ENCODE measurements around the gene TMEM53.

TMEM53 gene

GRCh38 chr1:44653107-44653964 lies 20.9 kb downstream of the TMEM53 start:
- no peak for TF ChIP-seq POU2F2 (IDR thresholded peaks at IDR 0.05; ENCODE audit: low read depth, low read length)
- no peak for TF ChIP-seq PAX5 (IDR thresholded peaks at IDR 0.05; ENCODE audit: insufficient read depth, low read length, severe bottlenecking)
- TF ChIP-seq POLR2A (IDR thresholded peaks at IDR 0.05; ENCODE audit: low read depth, low read length), result no peak
- TF ChIP-seq SPI1 (IDR thresholded peaks at IDR 0.05; ENCODE audit: low read depth, low read length), result no peak
- TF ChIP-seq POLR2AphosphoS5 (IDR thresholded peaks at IDR 0.05; ENCODE audit: low read depth, low read length), result no peak
- DNase-seq (ENCODE audit: insufficient read length, low spot score) (no peak), FAIRE-seq (peak; percentile 23)

GRCh38 chr1:44652445-44653106 lies 21.7 kb downstream of the TMEM53 start:
- 0 out of 2 replicates have a peak, but pooled peaks have one; percentile 45 for TF ChIP-seq POLR2A (IDR thresholded peaks at IDR 0.05; ENCODE audit: low read depth, low read length)
- TF ChIP-seq PAX5 (IDR thresholded peaks at IDR 0.05; ENCODE audit: insufficient read depth, low read length, severe bottlenecking), result no peak
- peak; percentile 99 for FAIRE-seq
- DNase-seq (ENCODE audit: insufficient read length, low spot score), result peak; percentile 79

- no peak for DNase-seq (ENCODE audit: insufficient read length, low spot score)
- TF ChIP-seq SPI1 (IDR thresholded peaks at IDR 0.05; ENCODE audit: low read depth, low read length), result no peak
- no peak for TF ChIP-seq POLR2A (IDR thresholded peaks at IDR 0.05; ENCODE audit: low read depth, low read length)
- no peak for TF ChIP-seq PAX5 (IDR thresholded peaks at IDR 0.05; ENCODE audit: insufficient read depth, low read length, severe bottlenecking)
- TF ChIP-seq POLR2AphosphoS5 (IDR thresholded peaks at IDR 0.05; ENCODE audit: low read depth, low read length), result no peak
- TF ChIP-seq POU2F2 (IDR thresholded peaks at IDR 0.05; ENCODE audit: low read depth, low read length), result no peak
- no peak for TF ChIP-seq TAF1 (IDR thresholded peaks at IDR 0.05; ENCODE audit: low read depth, low read length)
- FAIRE-seq, result no peak
Measured at GRCh38 chr1:44651069-44651468, 23.2 kb downstream of the TMEM53 start.

- DNase-seq (ENCODE audit: insufficient read length, low spot score), result no peak
- TF ChIP-seq POLR2AphosphoS5 (IDR thresholded peaks at IDR 0.05; ENCODE audit: low read depth, low read length), result no peak
- no peak for TF ChIP-seq TAF1 (IDR thresholded peaks at IDR 0.05; ENCODE audit: low read depth, low read length)
- no peak for TF ChIP-seq POU2F2 (IDR thresholded peaks at IDR 0.05; ENCODE audit: low read depth, low read length)
- no peak for FAIRE-seq
Measured at GRCh38 chr1:44650159-44650831, 24.0 kb downstream of the TMEM53 start.

- DNase-seq (ENCODE audit: insufficient read length, low spot score) (no peak), FAIRE-seq (no peak)
- no peak for TF ChIP-seq PAX5 (IDR thresholded peaks at IDR 0.05; ENCODE audit: insufficient read depth, low read length, severe bottlenecking)
- TF ChIP-seq SPI1 (IDR thresholded peaks at IDR 0.05; ENCODE audit: low read depth, low read length), result no peak
- no peak for TF ChIP-seq POLR2A (IDR thresholded peaks at IDR 0.05; ENCODE audit: low read depth, low read length)
- no peak for TF ChIP-seq POLR2AphosphoS5 (IDR thresholded peaks at IDR 0.05; ENCODE audit: low read depth, low read length)
- TF ChIP-seq POU2F2 (IDR thresholded peaks at IDR 0.05; ENCODE audit: low read depth, low read length), result no peak
- no peak for TF ChIP-seq TAF1 (IDR thresholded peaks at IDR 0.05; ENCODE audit: low read depth, low read length)
Measured at GRCh38 chr1:44649788-44650158, 24.5 kb downstream of the TMEM53 start.

- no peak for FAIRE-seq
Measured at GRCh38 chr1:44648529-44649250, 25.6 kb downstream of the TMEM53 start.

GRCh38 chr1:44647896-44648295 lies 26.4 kb downstream of the TMEM53 start:
- DNase-seq (ENCODE audit: insufficient read length, low spot score) (no peak), FAIRE-seq (no peak)
- no peak for TF ChIP-seq POU2F2 (IDR thresholded peaks at IDR 0.05; ENCODE audit: low read depth, low read length)
- peak; percentile 41; the same call in 1 of the 2 replicates for TF ChIP-seq POLR2AphosphoS5 (IDR thresholded peaks at IDR 0.05; ENCODE audit: low read depth, low read length)
- no peak for TF ChIP-seq TAF1 (IDR thresholded peaks at IDR 0.05; ENCODE audit: low read depth, low read length)
- TF ChIP-seq SPI1 (IDR thresholded peaks at IDR 0.05; ENCODE audit: low read depth, low read length), result no peak

More at GRCh38 chr1:44648529-44649250, 25.6 kb downstream of the TMEM53 start:
- TF ChIP-seq SPI1 (IDR thresholded peaks at IDR 0.05; ENCODE audit: low read depth, low read length) (no peak), TAF1 (IDR thresholded peaks at IDR 0.05; ENCODE audit: low read depth, low read length) (no peak), POLR2AphosphoS5 (IDR thresholded peaks at IDR 0.05; ENCODE audit: low read depth, low read length) (no peak), POLR2A (IDR thresholded peaks at IDR 0.05; ENCODE audit: low read depth, low read length) (no peak), POU2F2 (IDR thresholded peaks at IDR 0.05; ENCODE audit: low read depth, low read length) (no peak), PAX5 (IDR thresholded peaks at IDR 0.05; ENCODE audit: insufficient read depth, low read length, severe bottlenecking) (no peak)
- no peak for DNase-seq (ENCODE audit: insufficient read length, low spot score)

GRCh38 chr1:44646261-44647110 lies 27.8 kb downstream of the TMEM53 start:
- no peak for FAIRE-seq

More at GRCh38 chr1:44646261-44647110, 27.8 kb downstream of the TMEM53 start:
- TF ChIP-seq TAF1 (IDR thresholded peaks at IDR 0.05; ENCODE audit: low read depth, low read length) (no peak), PAX5 (IDR thresholded peaks at IDR 0.05; ENCODE audit: insufficient read depth, low read length, severe bottlenecking) (no peak), POU2F2 (IDR thresholded peaks at IDR 0.05; ENCODE audit: low read depth, low read length) (no peak), POLR2A (IDR thresholded peaks at IDR 0.05; ENCODE audit: low read depth, low read length) (no peak), POLR2AphosphoS5 (IDR thresholded peaks at IDR 0.05; ENCODE audit: low read depth, low read length) (no peak), SPI1 (IDR thresholded peaks at IDR 0.05; ENCODE audit: low read depth, low read length) (no peak)
- no peak for DNase-seq (ENCODE audit: insufficient read length, low spot score)
